PC-3 (cell line): Measurements from ENCODE around the gene SLC38A10. TPM values are rescaled to one million over a fixed set of nuclear protein-coding genes. Genes with fewer than 3 reads are reported as not detected.

ENCODE experiments used
- ATAC-seq: fragments of 200-7000 bp; cut with Tn5 transposase; 2 replicates; pipeline ENCODE4 v1.9.1; 2020; ENCODE audit warnings: mild to moderate bottlenecking, moderate library complexity
- BruUV-seq: library from RNA; stranded (reverse); fragments of 400-500 nt; replicated peaks from 2 replicates; lab custom pipeline; 2021; lab: Mats Ljungman, UMichigan
- CTCF ChIA-PET: fragments of 300-600 bp; sonication (Branson Sonifier 250); formaldehyde crosslinking; loops from one replicate; lab custom pipeline; 2022; ENCODE audit warnings: antibody characterized with exemption; lab: Charles Lee
- POLR2A ChIA-PET: fragments of 300-600 bp; sonication (Branson Sonifier 250); formaldehyde crosslinking; loops from one replicate; lab custom pipeline; 2022; ENCODE audit warnings: antibody characterized with exemption; ENCODE audit not compliant: unreplicated experiment; lab: Charles Lee
- DNase-seq: peaks from one replicate; pipeline ENCODE4 v3.0.0-alpha.2; 2015
- H2AFZ ChIP-seq: fragments of 300-600 bp; sonication (generic); 2 replicates; pipeline ENCODE4 v1.6.0; 2016; ENCODE audit warnings: antibody characterized with exemption, low read length
- H3F3A ChIP-seq: fragments of 300-600 bp; sonication (generic); one replicate; pipeline ENCODE4 v1.6.0; 2017; ENCODE audit warnings: antibody characterized with exemption, low read length, control low read depth, mild to moderate bottlenecking; ENCODE audit not compliant: unreplicated experiment
- H3K27ac ChIP-seq: fragments of 300-600 bp; sonication (generic); 2 replicates; pipeline ENCODE4 v1.5.1; 2016; ENCODE audit warnings: mild to moderate bottlenecking, low read length
- H3K27me3 ChIP-seq: fragments of 300-600 bp; sonication (generic); 2 replicates; pipeline ENCODE4 v1.6.1; 2016; ENCODE audit warnings: low read length, mixed read lengths
- H3K36me3 ChIP-seq: fragments of 300-600 bp; sonication (generic); 2 replicates; pipeline ENCODE4 v1.6.1; 2016; ENCODE audit warnings: low read depth, mixed run types, low read length, mixed read lengths
- H3K4me1 ChIP-seq: fragments of 300-600 bp; sonication (generic); 2 replicates; pipeline ENCODE4 v1.5.1; 2016; ENCODE audit warnings: low read length; ENCODE audit not compliant: insufficient read depth
- H3K4me2 ChIP-seq: fragments of 300-600 bp; sonication (generic); 2 replicates; pipeline ENCODE4 v1.6.0; 2016; ENCODE audit warnings: low read length
- H3K4me3 ChIP-seq: fragments of 300-600 bp; sonication (generic); 2 replicates; pipeline ENCODE4 v1.5.1; 2016; ENCODE audit warnings: mild to moderate bottlenecking, low read length, mixed read lengths
- H3K79me2 ChIP-seq: fragments of 300-600 bp; sonication (generic); 2 replicates; pipeline ENCODE4 v1.6.1; 2017; ENCODE audit warnings: low read length, mixed read lengths
- H3K9ac ChIP-seq: fragments of 300-600 bp; sonication (generic); 2 replicates; pipeline ENCODE4 v1.6.0; 2016; ENCODE audit warnings: mild to moderate bottlenecking, low read length
- H3K9me2 ChIP-seq: fragments of 300-600 bp; sonication (generic); replicated peaks from 2 replicates; pipeline ENCODE4 v1.6.1; 2016; ENCODE audit warnings: mixed run types, low read length, mixed read lengths
- H3K9me3 ChIP-seq: fragments of 300-600 bp; sonication (generic); 2 replicates; pipeline ENCODE4 v1.6.1; 2016; ENCODE audit warnings: low read length, mixed read lengths
- H4K20me1 ChIP-seq: fragments of 300-600 bp; sonication (generic); 2 replicates; pipeline ENCODE4 v1.6.1; 2016; ENCODE audit warnings: low read length, mixed read lengths
- CTCF ChIP-seq: fragments of 300-600 bp; sonication (generic); conservative IDR thresholded peaks from 2 replicates; pipeline ENCODE4 v1.5.1; 2017; ENCODE audit warnings: antibody characterized with exemption, low read depth, mild to moderate bottlenecking, low read length
- EZH2 ChIP-seq: fragments of 300-600 bp; sonication (generic); IDR thresholded peaks from one replicate; pipeline ENCODE4 v1.6.1; 2017; ENCODE audit warnings: antibody characterized with exemption, mild to moderate bottlenecking, low read length; ENCODE audit not compliant: unreplicated experiment
- EZH2phosphoT487 ChIP-seq: fragments of 300-600 bp; sonication (generic); IDR thresholded peaks from 2 replicates; pipeline ENCODE4 v1.6.1; 2018; ENCODE audit warnings: mild to moderate bottlenecking, antibody characterized with exemption, low read length, borderline replicate concordance
- intact Hi-C: fragments of 100-400 bp; cut with micrococcal nuclease; formaldehyde crosslinking; loops from 2 replicates; pipeline ENCODE4 v1.9.0; 2023
- total RNA-seq: library from RNA; depleted of rRNA; stranded (reverse); fragments of >200 nt; gene quantifications from 2 replicates; pipeline ENCODE4 v1.2.3, GENCODE V29; 2014

The SLC38A10 gene
- total RNA-seq, 1 experiment from 2014 or later: 77.8 TPM

DNA sequence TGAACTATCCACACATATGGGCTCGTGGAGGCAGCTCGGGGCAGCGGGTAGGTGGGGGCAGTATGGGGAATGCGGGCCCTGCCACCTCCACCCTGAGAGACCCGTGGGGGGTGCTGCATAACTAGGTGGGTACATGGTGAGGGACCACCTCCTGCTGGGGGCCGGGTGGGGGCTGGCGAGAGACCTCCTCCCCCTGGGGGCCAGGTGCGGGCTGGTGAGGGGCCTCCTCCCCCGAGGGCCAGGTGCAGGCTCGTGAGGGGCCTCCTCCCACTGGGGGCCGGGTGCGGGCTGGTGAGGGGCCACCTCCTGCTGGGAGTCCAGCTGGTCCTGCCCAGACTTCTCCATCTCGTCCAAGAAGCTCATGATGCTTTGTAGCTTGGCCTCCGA, 97.7 kb downstream of the SLC38A10 start:
- no peak overlapping the region for H2AFZ ChIP-seq
- no peak overlapping the region for H3K4me2 ChIP-seq
- DNase-seq (no peak), ATAC-seq (no peak)
- no peaks in the 10 kb centered on the region for H4K20me1 ChIP-seq
- TF ChIP-seq EZH2: no peak
- no peak for TF ChIP-seq EZH2phosphoT487
- TF ChIP-seq CTCF: no peak
- BruUV-seq: no TSS peak
- H3K9me2 ChIP-seq: no peaks in the 10 kb centered on the region
- H3F3A ChIP-seq: no peaks in the 10 kb centered on the region
- H3K9ac ChIP-seq: no peak overlapping the region
- intact Hi-C loops: no loop called here
- H3K27me3 ChIP-seq: no peaks in the 10 kb centered on the region
- H3K27ac ChIP-seq: no peak overlapping the region
- H3K9me3 ChIP-seq: no peaks in the 10 kb centered on the region
- H3K4me3 ChIP-seq: no peak overlapping the region
- H3K79me2 ChIP-seq: no peaks in the 10 kb centered on the region
- no peaks in the 10 kb centered on the region for H3K4me1 ChIP-seq
- POLR2A ChIA-PET: no interaction called here
- CTCF ChIA-PET: no interaction called here
- no peaks in the 10 kb centered on the region; the same call in 1 of the 2 replicates for H3K36me3 ChIP-seq

- ATAC-seq: no peak
- ChIA-PET POLR2A (no interaction called here), CTCF (no interaction called here)
- Histone ChIP-seq H3F3A (no peaks in the 10 kb centered on the region), H4K20me1 (no peaks in the 10 kb centered on the region), H3K4me1 (no peaks in the 10 kb centered on the region), H3K27me3 (no peaks in the 10 kb centered on the region), H2AFZ (no peak overlapping the region), H3K4me3 (no peak overlapping the region), H3K27ac (no peak overlapping the region), H3K36me3 (no peaks in the 10 kb centered on the region; the same call in 1 of the 2 replicates), H3K79me2 (no peaks in the 10 kb centered on the region), H3K9me2 (no peaks in the 10 kb centered on the region), H3K4me2 (no peak overlapping the region), H3K9me3 (no peaks in the 10 kb centered on the region), H3K9ac (no peak overlapping the region)
- no peak for DNase-seq
- intact Hi-C loops: no loop called here
- BruUV-seq: no TSS peak
- no peak for TF ChIP-seq EZH2
- no peak for TF ChIP-seq EZH2phosphoT487
- TF ChIP-seq CTCF: no peak
Observed at GRCh38 chr17:81196505-81197408, 98.3 kb downstream of the SLC38A10 start.

- no peak overlapping the region for H3K4me3 ChIP-seq
- H3K9me3 ChIP-seq: no peaks in the 10 kb centered on the region
- no peak overlapping the region for H3K27ac ChIP-seq
- H3K9ac ChIP-seq: no peak overlapping the region
- H4K20me1 ChIP-seq: no peaks in the 10 kb centered on the region
- H3K4me1 ChIP-seq: no peaks in the 10 kb centered on the region
- H3K27me3 ChIP-seq: no peaks in the 10 kb centered on the region
- no peaks in the 10 kb centered on the region for H3F3A ChIP-seq
- no peaks in the 10 kb centered on the region; the same call in 1 of the 2 replicates for H3K36me3 ChIP-seq
- POLR2A ChIA-PET: no interaction called here
- H3K79me2 ChIP-seq: no peaks in the 10 kb centered on the region
- no peak for TF ChIP-seq CTCF
- TF ChIP-seq EZH2: no peak
- no peak for TF ChIP-seq EZH2phosphoT487
- no TSS peak for BruUV-seq
- H2AFZ ChIP-seq: no peak overlapping the region
- DNase-seq (no peak), ATAC-seq (no peak)
- CTCF ChIA-PET: no interaction called here
- intact Hi-C loops: no loop called here
- no peaks in the 10 kb centered on the region for H3K9me2 ChIP-seq
- no peak overlapping the region for H3K4me2 ChIP-seq
Observed at GRCh38 chr17:81195941-81196495, 99.1 kb downstream of the SLC38A10 start.
